ENCODE results near the gene NR2F1-AS1. TPM values are rescaled to one million over a fixed set of nuclear protein-coding genes. Genes with fewer than 3 reads are reported as not detected.

The NR2F1-AS1 gene
- total and polyA plus RNA-seq, 2 of the 4 experiments (the other 2 are of a cell fraction) = 12.5 to 12.8 TPM

DNA sequence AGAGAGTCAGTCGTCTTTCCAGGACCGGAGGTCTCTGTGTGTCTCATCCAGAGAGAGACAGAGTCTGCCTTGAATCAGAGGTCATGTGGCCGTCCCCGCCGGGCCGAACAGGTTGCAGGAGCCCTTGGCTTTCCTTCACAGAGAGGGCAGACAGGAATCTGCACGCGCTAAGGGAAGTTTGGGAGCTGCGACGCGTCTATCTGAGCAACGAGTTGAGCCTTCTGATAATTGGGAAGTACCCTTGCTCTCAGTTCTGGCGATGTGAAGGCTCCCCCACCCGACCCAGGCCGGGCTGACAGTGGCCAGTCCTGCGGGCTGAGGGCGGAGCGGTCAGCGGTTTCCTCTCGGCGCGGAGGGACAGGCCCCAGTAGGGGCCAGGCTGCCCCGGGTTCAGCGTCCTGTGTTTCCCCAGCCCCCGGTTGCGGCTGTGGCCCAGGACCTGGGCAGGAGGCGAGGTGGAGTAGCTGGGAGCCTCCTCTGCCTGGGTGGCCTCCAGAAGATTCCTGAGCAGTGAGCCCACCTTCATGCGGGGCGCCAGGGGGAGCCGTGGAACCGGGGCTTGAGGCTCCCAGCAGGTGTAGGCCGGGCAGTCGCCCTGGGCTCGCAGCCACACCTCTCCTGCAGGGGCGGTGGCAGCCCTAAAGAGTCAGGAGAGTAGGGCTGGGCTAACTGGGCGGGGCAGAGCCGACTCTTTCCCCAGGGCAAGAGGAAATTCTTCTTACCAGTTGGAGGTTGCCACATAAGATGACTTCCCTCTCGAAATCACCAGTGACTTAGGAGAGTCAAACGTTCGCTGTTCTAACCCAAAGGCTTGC, 15.9 kb upstream of the NR2F1-AS1 start:
- Histone ChIP-seq H3K9me3 (ENCODE audit: control insufficient read depth, insufficient read depth, low read length) (no peaks in the 10 kb centered on the region), H2BK120ac (ENCODE audit: low read depth, low read length) (0 out of 2 replicates have a peak overlapping the region, but pooled peaks have one; percentile 6), H3K4me3 (ENCODE audit: insufficient read depth, low read depth, low read length) (no peak overlapping the region), H4K91ac (ENCODE audit: insufficient read depth, low read depth, low read length) (no peak overlapping the region), H3K9ac (ENCODE audit: low read depth, low read length) (no peak overlapping the region), H4K20me1 (ENCODE audit: insufficient read depth, low read length) (no peaks in the 10 kb centered on the region), H2BK20ac (ENCODE audit: low read depth, low read length) (no peak overlapping the region), H3K79me1 (ENCODE audit: low read depth in 1 of 2, low read length in 2 of 2) (peaks cover 8 to 36% of the 10 kb centered on the region in 2 experiments; a peak in 2 of 4 replicates), H3K36me3 (ENCODE audit: control insufficient read depth, insufficient read depth, low read length) (peaks cover 27% of the 10 kb centered on the region), H4K8ac (ENCODE audit: low read depth in 2 of 2, low read length in 2 of 2) (no peak overlapping the region), H3K4ac (ENCODE audit: low read depth, low read length) (no peak overlapping the region), H2AFZ (replicated peaks; ENCODE audit: low read length, poor library complexity) (no peak overlapping the region), H3K18ac (ENCODE audit: low read depth, low read length) (no peak overlapping the region), H3K14ac (replicated peaks; ENCODE audit: low read depth, low read length) (no peak overlapping the region), H3K27ac (ENCODE audit: insufficient read depth, low read length) (no peak overlapping the region), H3K9me1 (ENCODE audit: insufficient read depth, low read length) (0 out of 2 replicates have a peak, but pooled peaks cover 8% of the 10 kb centered on the region), H3K23ac (ENCODE audit: low read depth, low read length) (0 out of 2 replicates have a peak overlapping the region, but pooled peaks have one; percentile 25), H3K27me3 (ENCODE audit: control insufficient read depth, insufficient read depth, low read length) (no peaks in the 10 kb centered on the region), H2AK5ac (ENCODE audit: low read depth, low read length) (no peak overlapping the region), H4K5ac (ENCODE audit: low read depth, low read length) (no peak overlapping the region), H3K56ac (ENCODE audit: extremely low read depth, insufficient read depth, low read length) (no peak overlapping the region), H2BK5ac (ENCODE audit: low read depth, low read length, poor library complexity, severe bottlenecking) (no peak overlapping the region), H2BK15ac (ENCODE audit: low read depth, low read length) (no peak overlapping the region), H3K4me2 (ENCODE audit: low read depth, low read length) (no peak overlapping the region), H2AK9ac (replicated peaks; ENCODE audit: low read depth, low read length, poor library complexity) (no peak overlapping the region), H3K4me1 (ENCODE audit: control insufficient read depth, insufficient read depth, low read length) (peaks cover 26% of the 10 kb centered on the region)
- BruUV-seq (replicated peaks) = no TSS peak
- TF ChIP-seq RFX5 (IDR thresholded peaks at IDR 0.05; ENCODE audit: low read depth, low read length) = no peak
- TF ChIP-seq RAD21 (IDR thresholded peaks at IDR 0.05; ENCODE audit: low read length) = no peak
- TF ChIP-seq BHLHE40 (IDR thresholded peaks at IDR 0.05; ENCODE audit: low read depth, low read length) = no peak
- no peak for TF ChIP-seq MAFK (IDR thresholded peaks at IDR 0.05; ENCODE audit: low read depth, low read length)
- WGBS, 2 experiments (ENCODE audit: extremely low coverage in 2 of 2, insufficient read length in 1 of 2) = 91% methylated on average over 21 of the region's 40 CpGs; no CpG with 5 or more reads in 1 of the 2 experiments
- in situ Hi-C loops (cut with MboI; ENCODE audit: low sequenced_read_pairs) = loop anchor here (25.0 kb wide), 2 partner anchors 685 to 1285 kb away; no protein-coding TSS in a partner anchor
- ATAC-seq (ENCODE audit: low read depth) (no peak), DNase-seq (no peak)
- dilution Hi-C loops (cut with HindIII; ENCODE audit: low sequenced_read_pairs, unreplicated experiment) = no loop called here
- intact Hi-C loops (cut with micrococcal nuclease) = no loop called here
- CTCF ChIA-PET = no interaction called here
- POLR2A ChIA-PET (ENCODE audit: unreplicated experiment) = interaction anchor here (3.2 kb wide), 1 partner anchor 9 kb away, joined by 12 read pairs; no protein-coding TSS in a partner anchor

Measured in IMR-90 (cell line).